ENCODE measurements around the gene DUSP1.

DUSP1 gene

DNA sequence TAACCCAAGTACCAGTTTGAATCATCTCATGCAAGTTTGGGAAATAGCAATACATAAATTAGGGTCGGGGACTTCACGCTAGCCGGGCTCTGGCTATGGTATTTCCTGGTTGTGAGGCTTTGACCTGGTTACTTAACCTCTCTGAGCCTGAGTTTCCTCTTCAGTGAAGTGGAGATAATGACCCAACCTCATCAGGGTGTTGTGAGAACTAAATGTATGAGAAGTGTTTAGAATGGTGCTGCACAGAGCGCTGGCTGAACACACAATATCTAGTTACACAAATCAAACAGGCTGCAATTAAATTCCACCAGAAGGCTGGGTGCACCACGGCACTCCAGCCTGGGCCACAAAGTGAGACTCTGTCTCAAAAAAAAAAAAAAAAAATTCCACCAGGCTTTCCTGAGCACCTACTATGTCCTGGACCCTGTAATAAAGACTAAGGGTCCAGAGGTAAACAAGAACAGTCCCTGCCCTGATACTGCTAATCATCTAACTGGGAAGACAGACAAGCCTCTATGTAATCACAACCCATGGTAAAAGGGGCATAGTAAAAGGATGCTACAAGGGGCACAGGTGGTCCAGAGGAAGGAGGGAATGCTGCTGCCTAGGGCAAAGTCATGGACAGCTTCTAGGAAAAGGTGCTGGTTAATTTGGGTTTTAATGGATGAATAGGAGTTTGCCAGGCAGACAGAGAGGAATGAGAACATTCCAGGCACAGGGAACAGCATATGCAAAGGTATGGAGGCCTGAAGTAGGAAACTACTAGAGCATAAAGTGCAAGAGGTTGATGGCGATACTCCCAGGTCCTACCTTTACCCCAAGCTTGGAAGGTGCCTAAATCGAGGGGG lies 27.7 kb downstream of the DUSP1 start:
- TF ChIP-seq, protein P1, sequence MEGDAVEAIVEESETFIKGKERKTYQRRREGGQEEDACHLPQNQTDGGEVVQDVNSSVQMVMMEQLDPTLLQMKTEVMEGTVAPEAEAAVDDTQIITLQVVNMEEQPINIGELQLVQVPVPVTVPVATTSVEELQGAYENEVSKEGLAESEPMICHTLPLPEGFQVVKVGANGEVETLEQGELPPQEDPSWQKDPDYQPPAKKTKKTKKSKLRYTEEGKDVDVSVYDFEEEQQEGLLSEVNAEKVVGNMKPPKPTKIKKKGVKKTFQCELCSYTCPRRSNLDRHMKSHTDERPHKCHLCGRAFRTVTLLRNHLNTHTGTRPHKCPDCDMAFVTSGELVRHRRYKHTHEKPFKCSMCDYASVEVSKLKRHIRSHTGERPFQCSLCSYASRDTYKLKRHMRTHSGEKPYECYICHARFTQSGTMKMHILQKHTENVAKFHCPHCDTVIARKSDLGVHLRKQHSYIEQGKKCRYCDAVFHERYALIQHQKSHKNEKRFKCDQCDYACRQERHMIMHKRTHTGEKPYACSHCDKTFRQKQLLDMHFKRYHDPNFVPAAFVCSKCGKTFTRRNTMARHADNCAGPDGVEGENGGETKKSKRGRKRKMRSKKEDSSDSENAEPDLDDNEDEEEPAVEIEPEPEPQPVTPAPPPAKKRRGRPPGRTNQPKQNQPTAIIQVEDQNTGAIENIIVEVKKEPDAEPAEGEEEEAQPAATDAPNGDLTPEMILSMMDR (IDR thresholded peaks at IDR 0.05; ENCODE audit: extremely low read depth, missing control alignments): no peak
- no peak for DNase-seq (ENCODE audit: low spot score)

DNA sequence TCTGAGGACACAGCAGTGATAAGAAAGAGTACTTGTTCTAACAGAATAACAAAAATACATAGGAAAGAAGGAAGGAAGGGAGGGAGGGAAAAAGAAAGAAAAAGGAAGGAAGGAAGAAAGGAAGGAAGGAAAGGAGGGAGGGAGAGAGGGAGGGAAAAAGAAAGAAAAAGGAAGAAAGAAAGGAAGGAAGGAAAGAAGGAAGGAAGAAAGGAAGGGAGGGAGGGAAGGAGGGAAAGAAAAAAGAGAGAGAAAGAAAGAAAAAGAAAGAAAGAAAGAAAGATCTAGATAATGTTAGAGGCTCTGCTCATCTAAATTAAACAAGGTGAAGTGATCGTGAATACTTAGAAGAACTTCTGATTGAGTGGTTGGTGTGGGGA lies 29.8 kb downstream of the DUSP1 start:
- no peak for DNase-seq (ENCODE audit: low spot score)

DNA sequence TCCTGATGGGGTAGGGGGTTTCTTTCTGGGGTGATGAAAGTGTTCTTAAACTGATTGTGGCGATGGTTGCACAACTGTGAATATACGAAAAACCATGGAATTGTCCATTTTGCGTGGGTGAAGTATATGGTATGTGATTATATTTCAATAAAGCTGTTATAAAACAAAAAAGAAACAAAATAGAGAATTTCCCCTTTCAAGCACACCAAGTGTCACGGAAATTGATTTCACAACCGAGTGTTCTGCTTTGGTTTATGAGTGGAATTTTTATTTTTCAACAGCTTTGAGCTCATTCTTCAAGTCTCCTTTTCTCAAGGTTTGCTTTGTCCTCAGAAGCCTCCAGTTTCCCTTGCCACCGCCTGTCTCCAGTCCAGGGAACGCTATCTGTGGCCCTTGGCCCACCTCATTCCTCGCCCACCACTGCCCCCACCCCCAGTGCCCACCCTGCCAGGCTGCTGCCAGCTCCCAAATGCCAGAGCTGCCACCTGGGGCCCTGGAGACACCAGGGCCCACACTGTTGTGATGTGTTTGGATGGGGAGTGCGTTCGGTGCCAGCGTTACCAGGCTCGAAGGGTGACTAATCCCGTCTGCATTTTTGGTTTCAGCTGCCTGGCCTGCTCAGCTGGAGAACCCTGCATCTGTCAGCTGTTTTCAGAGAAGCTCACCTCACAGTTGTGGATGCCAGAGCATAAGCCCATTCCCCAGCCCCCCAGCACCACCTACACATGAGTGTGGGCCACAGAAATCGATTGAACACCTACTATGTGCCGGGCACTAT lies 30.4 kb downstream of the DUSP1 start:
- DNase-seq (ENCODE audit: low spot score): no peak
- TF ChIP-seq, protein P1 (IDR thresholded peaks at IDR 0.05; ENCODE audit: extremely low read depth, missing control alignments): no peak

More for the DNA sequence above, 29.8 kb downstream of the DUSP1 start:
- TF ChIP-seq, protein P1 (IDR thresholded peaks at IDR 0.05; ENCODE audit: extremely low read depth, missing control alignments): no peak

DNA sequence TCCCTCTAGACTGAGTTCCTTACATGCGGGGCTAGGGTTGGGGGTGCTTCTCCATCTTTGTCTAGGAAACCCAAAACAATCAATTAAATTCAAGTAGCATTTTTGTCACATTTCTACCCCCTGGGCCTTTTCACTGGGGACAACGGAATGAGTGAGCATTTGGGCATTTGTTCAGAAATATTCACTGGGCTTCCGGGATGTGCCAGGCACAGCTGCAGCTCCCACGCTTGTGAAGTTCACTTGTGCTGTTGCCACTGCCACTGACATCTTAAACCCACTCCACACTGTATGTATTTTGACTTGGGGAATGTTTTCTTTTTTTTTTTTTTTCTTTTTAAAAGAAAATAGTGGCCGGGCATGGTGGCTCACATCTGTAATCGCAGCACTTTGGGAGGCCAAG lies 31.6 kb downstream of the DUSP1 start:
- TF ChIP-seq, protein P1 (IDR thresholded peaks at IDR 0.05; ENCODE audit: extremely low read depth, missing control alignments): no peak
- no peak for DNase-seq (ENCODE audit: low spot score)

DNA sequence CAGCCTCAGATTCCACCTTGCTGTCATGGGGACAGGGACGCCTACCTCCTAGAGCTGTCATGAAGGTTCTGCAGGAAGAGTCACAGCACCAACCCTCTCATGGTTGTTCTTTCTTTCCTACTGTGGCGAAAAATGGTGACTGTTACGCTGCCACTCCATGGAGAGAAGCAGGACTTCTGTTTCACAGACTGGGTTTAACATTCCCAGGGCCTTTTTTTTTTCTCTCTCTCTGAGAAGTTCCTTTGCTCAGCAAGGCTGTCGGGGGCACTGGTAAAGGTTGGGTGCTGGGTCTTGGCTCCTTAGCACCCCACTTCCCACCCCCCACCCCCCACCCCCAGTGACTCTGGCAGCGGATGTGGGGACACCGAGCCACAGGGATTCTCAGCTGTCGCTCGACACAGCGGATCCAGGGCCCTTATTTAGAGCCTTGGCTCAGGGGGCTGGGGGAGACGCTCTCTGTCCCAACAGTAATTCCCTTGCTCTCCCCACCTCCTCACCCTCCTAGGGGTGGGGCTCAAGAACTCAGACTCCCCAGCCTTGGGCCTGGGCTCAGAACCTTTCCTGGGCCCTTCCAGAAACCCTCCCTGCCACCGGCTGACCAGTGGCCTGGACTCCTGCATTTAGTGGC lies 34.4 kb downstream of the DUSP1 start:
- TF ChIP-seq, protein P1 (IDR thresholded peaks at IDR 0.05; ENCODE audit: extremely low read depth, missing control alignments): no peak
- no peak for DNase-seq (ENCODE audit: low spot score)

DNA sequence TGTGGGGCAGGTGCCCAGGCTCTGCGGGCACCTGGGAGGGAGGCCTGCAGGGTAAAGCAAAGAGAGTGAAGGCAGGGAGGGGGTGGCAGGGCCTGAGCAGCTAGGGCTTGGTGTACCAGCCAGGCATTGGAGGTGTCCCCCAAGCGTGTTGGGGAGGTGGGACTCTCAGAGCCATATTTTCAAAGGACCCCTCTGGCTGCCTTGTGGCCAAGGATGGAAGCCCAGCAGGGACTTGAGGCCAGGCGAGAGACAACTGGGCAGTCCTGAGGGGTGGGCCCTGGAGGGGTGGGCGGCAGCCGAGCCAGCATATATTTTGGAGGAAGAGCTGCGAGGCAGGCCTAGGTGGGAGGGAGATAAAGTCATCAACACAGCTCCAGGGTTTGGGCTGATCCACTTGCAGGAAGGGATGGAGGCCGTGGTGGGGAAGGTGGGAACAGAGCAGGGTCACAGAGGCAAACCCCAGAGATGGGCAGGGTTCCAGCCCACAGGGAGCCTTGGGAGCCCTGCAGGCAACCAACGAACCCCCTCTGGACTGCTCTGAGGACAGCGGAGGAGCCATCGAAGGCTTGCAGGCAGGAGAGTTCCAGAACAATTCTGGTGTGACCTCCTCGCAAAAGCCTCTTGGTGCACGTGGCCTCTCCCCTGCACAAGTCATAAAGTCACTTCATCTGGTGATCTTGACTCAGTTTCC lies 35.7 kb downstream of the DUSP1 start:
- TF ChIP-seq, protein P1 (IDR thresholded peaks at IDR 0.05; ENCODE audit: extremely low read depth, missing control alignments): no peak
- no peak for DNase-seq (ENCODE audit: low spot score)
